Thoracic aorta endothelial cell (primary cell): ENCODE data around the gene NKD2. TPM values are rescaled to one million over a fixed set of nuclear protein-coding genes. Genes with fewer than 3 reads are reported as not detected.

Source experiments
- small RNA-seq: library from RNA; depleted of rRNA; stranded (forward); fragments of <200 nt; gene quantifications from one replicate; pipeline ENCODE3, GENCODE V24; 2012
- total RNA-seq: library from RNA; depleted of rRNA; stranded (reverse); fragments of >200 nt; gene quantifications from 2 replicates; pipeline ENCODE4 v1.2.3, GENCODE V29; 2012

The NKD2 gene
- total RNA-seq, result not detected in 2 replicates

GRCh38 chr5:1008451-1009358 lies at the start of gene NKD2:
TSS of gene NKD2 (plus strand) at chr5:1008802. CDS start at chr5:1009058, 256 bp downstream.

Small RNAs within 50 kb of the gene (small RNA-seq; reads per million reads assigned to genes)
- gene MIR4635, result not detected

Other genes starting within 250 kb of the NKD2 start
- gene ZDHHC11B, start 224.1 kb upstream of the NKD2 start, total RNA-seq, result under 0.01 and 0.14 TPM in 2 replicates
- gene ZDHHC11, start 157.8 kb upstream of the NKD2 start, total RNA-seq, result 0.80 and 0.93 TPM in 2 replicates
- 43.9 and 48.5 TPM in 2 replicates for gene BRD9, start 116.0 kb upstream of the NKD2 start, total RNA-seq
- 63.7 and 77.8 TPM in 2 replicates for gene TRIP13, start 115.9 kb upstream of the NKD2 start, total RNA-seq
- gene SLC12A7, start 103.3 kb downstream of the NKD2 start, total RNA-seq, result 21.9 and 23.8 TPM in 2 replicates
- gene SLC6A19, start 192.8 kb downstream of the NKD2 start, total RNA-seq, result not detected in 2 replicates
- not detected in 2 replicates for gene SLC6A18, start 216.6 kb downstream of the NKD2 start, total RNA-seq